HEK293T (cell line): ENCODE measurements around the gene DOCK3.

Source experiments
- BHLHE40 ChIP-seq: fragments of 450-650 bp; IDR thresholded peaks from 2 replicates; pipeline ENCODE4 v1.6.1; 2016; ENCODE audit warnings: mild to moderate bottlenecking, moderate library complexity, borderline replicate concordance
- CTBP1 ChIP-seq: fragments of 450-650 bp; IDR thresholded peaks from 2 replicates; pipeline ENCODE4 v1.6.1; 2016; ENCODE audit warnings: borderline replicate concordance
- ELF4 ChIP-seq: fragments of 450-650 bp; IDR thresholded peaks from 2 replicates; pipeline ENCODE4 v1.6.1; 2017; ENCODE audit warnings: antibody characterized with exemption
- FOXA1 ChIP-seq: fragments of 450-650 bp; IDR thresholded peaks from 2 replicates; pipeline ENCODE4 v1.6.1; 2016; ENCODE audit warnings: mild to moderate bottlenecking
- FOXM1 ChIP-seq: fragments of 450-650 bp; IDR thresholded peaks from 2 replicates; pipeline ENCODE4 v1.6.1; 2017; ENCODE audit warnings: mild to moderate bottlenecking, borderline replicate concordance
- HDGF ChIP-seq: fragments of 450-650 bp; IDR thresholded peaks from 2 replicates; pipeline ENCODE4 v1.6.1; 2017; ENCODE audit warnings: antibody characterized with exemption, borderline replicate concordance
- LEF1 ChIP-seq: fragments of 450-650 bp; IDR thresholded peaks from 2 replicates; pipeline ENCODE4 v1.6.1; 2017; ENCODE audit warnings: mild to moderate bottlenecking, borderline replicate concordance
- NFRKB ChIP-seq: fragments of 450-650 bp; IDR thresholded peaks from 2 replicates; pipeline ENCODE4 v1.6.1; 2016; ENCODE audit warnings: mild to moderate bottlenecking, moderate library complexity
- SP1 ChIP-seq: fragments of 450-650 bp; IDR thresholded peaks from 2 replicates; pipeline ENCODE4 v1.6.1; 2017
- SUZ12 ChIP-seq: fragments of 450-650 bp; IDR thresholded peaks from 2 replicates; pipeline ENCODE4 v1.6.1; 2016; ENCODE audit warnings: mild to moderate bottlenecking
- TARDBP ChIP-seq: fragments of 450-650 bp; IDR thresholded peaks from 2 replicates; pipeline ENCODE4 v1.6.1; 2016
- ZNF384 ChIP-seq: fragments of 450-650 bp; IDR thresholded peaks from 2 replicates; pipeline ENCODE4 v1.6.1; 2016
- TF ChIP-seq, protein P1 (sequence below): fragments of 450-650 bp; IDR thresholded peaks from 2 replicates; pipeline ENCODE4 v1.6.1; 2016

DNA sequence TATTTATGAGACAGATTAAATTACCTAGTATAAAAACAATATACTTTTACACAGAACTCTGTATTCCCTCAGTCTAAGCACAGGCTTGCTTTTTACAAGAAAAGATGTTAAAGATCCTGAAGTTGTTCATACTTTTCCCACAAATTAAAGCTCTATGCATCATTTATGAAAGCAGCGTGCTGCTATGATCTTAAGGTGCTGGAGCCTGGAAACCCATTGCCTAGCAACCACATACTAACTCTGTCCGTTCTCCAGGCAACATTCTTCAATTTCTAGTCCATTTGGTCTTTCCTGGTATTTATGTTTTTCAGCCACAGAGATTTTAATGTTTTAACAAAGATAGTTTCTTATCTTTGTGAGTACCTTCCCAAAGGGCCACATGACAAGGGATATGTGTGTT, 312.0 kb downstream of the DOCK3 start:
- no peak for TF ChIP-seq SP1
- TF ChIP-seq, protein P1, sequence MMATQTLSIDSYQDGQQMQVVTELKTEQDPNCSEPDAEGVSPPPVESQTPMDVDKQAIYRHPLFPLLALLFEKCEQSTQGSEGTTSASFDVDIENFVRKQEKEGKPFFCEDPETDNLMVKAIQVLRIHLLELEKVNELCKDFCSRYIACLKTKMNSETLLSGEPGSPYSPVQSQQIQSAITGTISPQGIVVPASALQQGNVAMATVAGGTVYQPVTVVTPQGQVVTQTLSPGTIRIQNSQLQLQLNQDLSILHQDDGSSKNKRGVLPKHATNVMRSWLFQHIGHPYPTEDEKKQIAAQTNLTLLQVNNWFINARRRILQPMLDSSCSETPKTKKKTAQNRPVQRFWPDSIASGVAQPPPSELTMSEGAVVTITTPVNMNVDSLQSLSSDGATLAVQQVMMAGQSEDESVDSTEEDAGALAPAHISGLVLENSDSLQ, result no peak
- TF ChIP-seq FOXM1, result no peak
- TF ChIP-seq TARDBP, result no peak
- no peak for TF ChIP-seq SUZ12
- TF ChIP-seq ELF4, result no peak
- no peak for TF ChIP-seq LEF1
- TF ChIP-seq ZNF384, result no peak
- TF ChIP-seq FOXA1, result no peak
- TF ChIP-seq BHLHE40, result no peak
- TF ChIP-seq NFRKB, result no peak
- TF ChIP-seq CTBP1, result no peak
- no peak for TF ChIP-seq HDGF
